Subcutaneous abdominal adipose tissue (tissue), 5 donors: ENCODE data around the gene PPAN.

Experiments
- H3K27ac ChIP-seq: one replicate; pipeline ENCODE4 v1.7.0; 2013; ENCODE audit warnings: low read depth, mild to moderate bottlenecking, inconsistent platforms, low read length, moderate library complexity
- H3K27me3 ChIP-seq, 5 donors: one replicate each; pipeline ENCODE4 v1.7.0; 2013; ENCODE audit warnings: low read length in 5 of 5, inconsistent platforms in 1 of 5; ENCODE audit not compliant: control insufficient read depth in 5 of 5, insufficient read depth in 4 of 5
- H3K36me3 ChIP-seq, 5 donors: one replicate each; pipeline ENCODE4 v1.7.0; 2013; ENCODE audit warnings: low read length in 5 of 5; ENCODE audit not compliant: control insufficient read depth in 5 of 5, insufficient read depth in 5 of 5
- H3K4me1 ChIP-seq, 5 donors: one replicate each; pipeline ENCODE4 v1.7.0; 2013; ENCODE audit warnings: low read length in 5 of 5, mild to moderate bottlenecking in 3 of 5, moderate library complexity in 1 of 5; ENCODE audit not compliant: control insufficient read depth in 5 of 5, insufficient read depth in 5 of 5
- H3K4me3 ChIP-seq, 5 donors: one replicate each; pipeline ENCODE4 v1.7.0; 2013; ENCODE audit warnings: low read length in 5 of 5, low read depth in 1 of 5
- H3K9ac ChIP-seq, 5 donors: one replicate each; pipeline ENCODE4 v1.7.0; 2013; ENCODE audit warnings: low read length in 5 of 5, mild to moderate bottlenecking in 4 of 5, moderate library complexity in 3 of 5
- H3K9me3 ChIP-seq, 5 donors: one replicate each; pipeline ENCODE4 v1.7.0; 2013; ENCODE audit warnings: low read length in 5 of 5; ENCODE audit not compliant: control insufficient read depth in 5 of 5
- donor health status: healthy.
- donor health status: healthy.
- donor health status: healthy.
- donor health status: healthy.
- donor health status: healthy.

Gene PPAN

GRCh38 chr19:10104665-10105508, 1.3 kb upstream of the PPAN start:
- Histone ChIP-seq H3K27me3 (no peaks in the 10 kb centered on the region), H3K27ac (no peak overlapping the region)

DNA sequence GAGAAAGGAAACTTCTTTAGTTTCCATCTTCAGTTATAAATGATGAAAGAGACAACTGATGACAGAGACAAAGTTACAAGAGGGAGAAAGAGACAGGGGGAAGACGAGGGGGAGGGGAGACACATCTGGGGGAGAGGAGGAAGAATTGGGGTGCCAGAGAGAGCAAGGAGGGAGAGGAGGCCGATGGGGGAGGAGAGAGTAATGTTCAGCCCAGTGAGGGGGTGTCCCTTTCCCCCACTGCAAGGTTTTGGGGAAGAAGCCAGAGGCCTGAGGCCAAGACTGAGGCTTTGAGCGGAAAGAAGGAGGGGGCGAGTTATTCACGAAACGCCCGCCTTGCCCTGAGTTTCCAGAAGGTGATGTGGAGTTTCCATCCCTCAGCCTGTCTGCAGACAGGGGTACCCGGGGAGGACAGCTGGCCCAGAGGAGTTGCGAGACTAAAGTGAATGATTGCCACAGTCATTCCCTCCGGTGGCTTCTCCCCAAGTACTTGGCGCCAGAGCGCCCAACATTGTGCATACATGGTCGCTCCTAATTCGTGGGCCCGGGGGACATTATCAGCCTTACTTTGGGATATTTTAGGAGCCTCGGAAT, 558 bp upstream of the PPAN start:
- Histone ChIP-seq H3K4me3 (peak overlapping the region in 3 of 5 donors; percentile 71 to 89 (median 77)), H3K27me3 (no peaks in the 10 kb centered on the region), H3K9me3 (no peaks in the 10 kb centered on the region), H3K27ac (peak overlapping the region; percentile 46), H3K36me3 (peaks cover 0 to 33% (median 29%) of the 10 kb centered on the region in 5 donors), H3K4me1 (peaks cover 3 to 19% (median 18%) of the 10 kb centered on the region in 5 donors), H3K9ac (no peak overlapping the region)

More at GRCh38 chr19:10104665-10105508, 1.3 kb upstream of the PPAN start:
- Histone ChIP-seq H3K9ac (no peak overlapping the region), H3K4me1 (peaks cover 3 to 19% (median 18%) of the 10 kb centered on the region in 5 donors), H3K4me3 (no peak overlapping the region), H3K36me3 (peaks cover 0 to 26% (median 22%) of the 10 kb centered on the region in 5 donors), H3K9me3 (no peaks in the 10 kb centered on the region)

GRCh38 chr19:10107254-10107653, 1.1 kb downstream of the PPAN start:
- peaks cover 0 to 42% (median 39%) of the 10 kb centered on the region in 5 donors for H3K36me3 ChIP-seq
- peak overlapping the region; percentile 71 to 89 (median 77) for H3K4me3 ChIP-seq
- no peaks in the 10 kb centered on the region for H3K9me3 ChIP-seq
- H3K4me1 ChIP-seq: peaks cover 3 to 25% (median 18%) of the 10 kb centered on the region in 5 donors
- H3K9ac ChIP-seq: peak overlapping the region in 4 of 5 donors; percentile 73 to 88 (median 82)
- H3K27ac ChIP-seq: peak overlapping the region; percentile 46
- no peaks in the 10 kb centered on the region for H3K27me3 ChIP-seq

DNA sequence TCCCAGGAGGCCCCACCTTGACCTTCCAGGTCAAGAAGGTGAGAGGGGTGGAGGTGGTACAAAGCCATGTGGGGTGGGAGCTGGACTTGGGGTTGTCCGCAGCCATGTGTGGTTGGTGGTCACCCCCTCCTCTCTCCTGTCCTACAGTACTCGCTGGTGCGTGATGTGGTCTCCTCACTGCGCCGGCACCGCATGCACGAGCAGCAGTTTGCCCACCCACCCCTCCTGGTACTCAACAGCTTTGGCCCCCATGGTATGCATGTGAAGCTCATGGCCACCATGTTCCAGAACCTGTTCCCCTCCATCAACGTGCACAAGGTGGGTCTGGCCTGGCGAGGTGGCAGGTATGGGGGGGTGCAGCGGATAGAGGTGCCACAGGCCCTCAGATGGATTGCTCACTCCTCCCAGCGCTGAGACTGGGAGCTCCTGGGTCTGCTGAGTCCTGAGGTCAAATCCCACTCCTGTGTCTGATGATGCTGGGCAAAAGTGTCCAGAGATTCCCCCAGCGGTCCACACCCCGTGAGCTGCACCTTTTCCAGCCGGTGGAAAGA, 1.7 kb downstream of the PPAN start:
- H3K4me1 ChIP-seq: peaks cover 3 to 30% (median 19%) of the 10 kb centered on the region in 5 donors
- peaks cover 0 to 42% (median 39%) of the 10 kb centered on the region in 5 donors for H3K36me3 ChIP-seq
- no peak overlapping the region for H3K4me3 ChIP-seq

DNA sequence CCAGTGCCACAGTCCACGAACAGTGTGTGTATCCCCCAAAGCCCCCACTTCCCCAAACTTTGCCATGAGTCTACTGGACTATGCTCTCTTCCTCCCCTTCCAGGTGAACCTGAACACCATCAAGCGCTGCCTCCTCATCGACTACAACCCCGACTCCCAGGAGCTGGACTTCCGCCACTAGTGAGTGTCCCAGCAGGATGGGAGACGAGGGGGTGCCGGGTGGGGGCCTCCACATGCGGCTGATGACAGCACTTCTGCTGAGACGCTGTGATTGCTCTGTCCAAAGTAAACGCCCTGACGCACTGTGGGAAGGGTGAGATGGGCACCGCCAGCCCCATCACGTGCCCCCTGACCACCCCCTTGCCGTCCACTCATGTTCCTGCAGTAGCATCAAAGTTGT, 3.4 kb downstream of the PPAN start:
- H3K4me3 ChIP-seq: no peak overlapping the region
- H3K9me3 ChIP-seq: no peaks in the 10 kb centered on the region
- H3K4me1 ChIP-seq: peaks cover 3 to 38% (median 25%) of the 10 kb centered on the region in 5 donors
- H3K27me3 ChIP-seq: no peaks in the 10 kb centered on the region
- H3K9ac ChIP-seq: no peak overlapping the region
- H3K36me3 ChIP-seq: peaks cover 0 to 48% (median 41%) of the 10 kb centered on the region in 5 donors
- H3K27ac ChIP-seq: no peak overlapping the region

More for the DNA sequence above, 1.7 kb downstream of the PPAN start:
- no peak overlapping the region for H3K27ac ChIP-seq
- H3K27me3 ChIP-seq: no peaks in the 10 kb centered on the region
- no peaks in the 10 kb centered on the region for H3K9me3 ChIP-seq
- H3K9ac ChIP-seq: peak overlapping the region in 1 of 5 donors; percentile 84

GRCh38 chr19:10110076-10110971, 4.2 kb downstream of the PPAN start:
- H3K4me3 ChIP-seq: no peak overlapping the region
- H3K9me3 ChIP-seq: no peaks in the 10 kb centered on the region
- peaks cover 3 to 38% (median 25%) of the 10 kb centered on the region in 5 donors for H3K4me1 ChIP-seq
- no peak overlapping the region for H3K27ac ChIP-seq
- H3K36me3 ChIP-seq: peaks cover 0 to 55% (median 49%) of the 10 kb centered on the region in 5 donors
- H3K9ac ChIP-seq: no peak overlapping the region
- no peaks in the 10 kb centered on the region for H3K27me3 ChIP-seq

- H3K4me3 ChIP-seq: no peak overlapping the region
- peaks cover 0 to 62% (median 55%) of the 10 kb centered on the region in 5 donors for H3K36me3 ChIP-seq
- no peaks in the 10 kb centered on the region for H3K27me3 ChIP-seq
- no peak overlapping the region for H3K9ac ChIP-seq
- H3K4me1 ChIP-seq: peaks cover 2 to 33% (median 20%) of the 10 kb centered on the region in 5 donors
- H3K9me3 ChIP-seq: no peaks in the 10 kb centered on the region
- H3K27ac ChIP-seq: no peak overlapping the region
Measured at GRCh38 chr19:10110972-10111317, 4.8 kb downstream of the PPAN start.

DNA sequence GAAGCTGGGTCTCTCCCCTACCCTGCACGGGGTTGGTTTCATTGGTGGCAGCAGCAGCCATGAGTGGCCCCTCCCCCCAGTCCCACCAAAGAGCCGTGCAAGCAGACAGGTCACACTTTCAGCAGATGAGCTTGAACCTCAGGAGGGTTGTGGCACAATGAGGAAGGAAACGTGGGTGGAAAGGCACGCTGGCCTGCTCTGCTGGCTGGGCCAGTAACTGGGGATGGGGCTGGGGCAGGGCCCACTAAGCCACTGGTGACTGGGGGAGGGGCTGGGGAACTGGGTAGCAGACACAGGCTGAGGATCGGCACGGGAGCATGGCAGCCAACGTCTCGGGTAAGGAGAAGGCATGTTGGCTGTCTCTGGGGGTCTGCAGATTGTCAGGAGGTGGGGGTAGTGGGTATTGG, 5.2 kb downstream of the PPAN start, which contains the start of gene P2RY11:
P2RY11 (plus strand) TSS at position 289 of the 407 bp plus-strand sequence; CDS start at position 318, 29 bp downstream.
- Histone ChIP-seq H3K36me3 (peaks cover 0 to 66% (median 60%) of the 10 kb centered on the region in 5 donors), H3K9me3 (no peaks in the 10 kb centered on the region), H3K4me3 (no peak within 1 kb of the TSS), H3K9ac (no peak within 1 kb of the TSS), H3K27me3 (no peaks in the 10 kb centered on the region), H3K27ac (no peak within 1 kb of the TSS), H3K4me1 (peaks cover 2 to 30% (median 17%) of the 10 kb centered on the region in 5 donors)

GRCh38 chr19:10112037-10112761, 6.0 kb downstream of the PPAN start:
- no peak overlapping the region for H3K4me3 ChIP-seq
- no peaks in the 10 kb centered on the region for H3K9me3 ChIP-seq
- no peaks in the 10 kb centered on the region for H3K27me3 ChIP-seq
- H3K27ac ChIP-seq: no peak overlapping the region
- no peak overlapping the region for H3K9ac ChIP-seq
- peaks cover 0 to 22% (median 10%) of the 10 kb centered on the region in 5 donors for H3K4me1 ChIP-seq
- H3K36me3 ChIP-seq: peaks cover 0 to 74% (median 68%) of the 10 kb centered on the region in 5 donors
